Memory B cell (primary cell): ENCODE measurements around the gene ADAMTS19.
"Not testable (repeated sequence)": the region's sequence is repeated elsewhere in the genome, so short reads cannot be mapped to it uniquely, and the experiment has no call there.

Experiments used
- ATAC-seq: fragments of 150-1000 bp; cut with Tn5 transposase; 2 replicates; pipeline ENCODE4 v1.10.0; 2021; ENCODE audit warnings: low read depth, mild to moderate bottlenecking, moderate library complexity
- DNase-seq, 2 donors: peaks; one replicate each; pipeline ENCODE4 v3.0.0; 2022; ENCODE audit warnings: low spot score in 2 of 2
- H3K27ac Mint-ChIP-seq: one replicate; pipeline ENCODE4 v1.8.0; 2022; ENCODE audit warnings: mild to moderate bottlenecking, moderate library complexity, mixed read lengths
- H3K27me3 Mint-ChIP-seq: one replicate; pipeline ENCODE4 v1.8.0; 2022; ENCODE audit warnings: mixed read lengths
- H3K36me3 Mint-ChIP-seq: one replicate; pipeline ENCODE4 v1.8.0; 2022; ENCODE audit warnings: mild to moderate bottlenecking, mixed read lengths
- H3K4me1 Mint-ChIP-seq: one replicate; pipeline ENCODE4 v1.8.0; 2022; ENCODE audit warnings: mixed read lengths
- H3K4me3 Mint-ChIP-seq: one replicate; pipeline ENCODE4 v1.8.0; 2022; ENCODE audit warnings: mild to moderate bottlenecking, moderate library complexity, mixed read lengths
- H3K9me3 Mint-ChIP-seq: one replicate; pipeline ENCODE4 v1.8.0; 2022; ENCODE audit warnings: mixed read lengths

ADAMTS19 gene, protein sequence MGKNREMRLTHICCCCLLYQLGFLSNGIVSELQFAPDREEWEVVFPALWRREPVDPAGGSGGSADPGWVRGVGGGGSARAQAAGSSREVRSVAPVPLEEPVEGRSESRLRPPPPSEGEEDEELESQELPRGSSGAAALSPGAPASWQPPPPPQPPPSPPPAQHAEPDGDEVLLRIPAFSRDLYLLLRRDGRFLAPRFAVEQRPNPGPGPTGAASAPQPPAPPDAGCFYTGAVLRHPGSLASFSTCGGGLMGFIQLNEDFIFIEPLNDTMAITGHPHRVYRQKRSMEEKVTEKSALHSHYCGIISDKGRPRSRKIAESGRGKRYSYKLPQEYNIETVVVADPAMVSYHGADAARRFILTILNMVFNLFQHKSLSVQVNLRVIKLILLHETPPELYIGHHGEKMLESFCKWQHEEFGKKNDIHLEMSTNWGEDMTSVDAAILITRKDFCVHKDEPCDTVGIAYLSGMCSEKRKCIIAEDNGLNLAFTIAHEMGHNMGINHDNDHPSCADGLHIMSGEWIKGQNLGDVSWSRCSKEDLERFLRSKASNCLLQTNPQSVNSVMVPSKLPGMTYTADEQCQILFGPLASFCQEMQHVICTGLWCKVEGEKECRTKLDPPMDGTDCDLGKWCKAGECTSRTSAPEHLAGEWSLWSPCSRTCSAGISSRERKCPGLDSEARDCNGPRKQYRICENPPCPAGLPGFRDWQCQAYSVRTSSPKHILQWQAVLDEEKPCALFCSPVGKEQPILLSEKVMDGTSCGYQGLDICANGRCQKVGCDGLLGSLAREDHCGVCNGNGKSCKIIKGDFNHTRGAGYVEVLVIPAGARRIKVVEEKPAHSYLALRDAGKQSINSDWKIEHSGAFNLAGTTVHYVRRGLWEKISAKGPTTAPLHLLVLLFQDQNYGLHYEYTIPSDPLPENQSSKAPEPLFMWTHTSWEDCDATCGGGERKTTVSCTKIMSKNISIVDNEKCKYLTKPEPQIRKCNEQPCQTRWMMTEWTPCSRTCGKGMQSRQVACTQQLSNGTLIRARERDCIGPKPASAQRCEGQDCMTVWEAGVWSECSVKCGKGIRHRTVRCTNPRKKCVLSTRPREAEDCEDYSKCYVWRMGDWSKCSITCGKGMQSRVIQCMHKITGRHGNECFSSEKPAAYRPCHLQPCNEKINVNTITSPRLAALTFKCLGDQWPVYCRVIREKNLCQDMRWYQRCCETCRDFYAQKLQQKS

GRCh38 chr5:129459777-129460671 lies at the start of gene ADAMTS19:
Gene ADAMTS19, plus strand, starts transcription at chr5:129460298. Its CDS starts 94 bp downstream, at chr5:129460392.
- peaks cover 1% of the 10 kb centered on the region for H3K9me3 Mint-ChIP-seq
- H3K27me3 Mint-ChIP-seq: peaks cover 17% of the 10 kb centered on the region
- ATAC-seq (no peak), DNase-seq (no peak)
- H3K4me1 Mint-ChIP-seq: peaks cover 13% of the 10 kb centered on the region
- no peak within 1 kb of the TSS for H3K27ac Mint-ChIP-seq
- peaks cover 3% of the 10 kb centered on the region for H3K36me3 Mint-ChIP-seq
- H3K4me3 Mint-ChIP-seq: peak within 1 kb of the TSS; percentile 54

GRCh38 chr5:129410488-129410887 lies 49.6 kb upstream of the ADAMTS19 start:
- no peaks in the 10 kb centered on the region for H3K4me1 Mint-ChIP-seq
- ATAC-seq (no peak), DNase-seq (no peak)
- H3K4me3 Mint-ChIP-seq: no peak overlapping the region
- H3K9me3 Mint-ChIP-seq: no peaks in the 10 kb centered on the region
- no peak overlapping the region for H3K27ac Mint-ChIP-seq
- H3K27me3 Mint-ChIP-seq: no peaks in the 10 kb centered on the region
- H3K36me3 Mint-ChIP-seq: no peaks in the 10 kb centered on the region

DNA sequence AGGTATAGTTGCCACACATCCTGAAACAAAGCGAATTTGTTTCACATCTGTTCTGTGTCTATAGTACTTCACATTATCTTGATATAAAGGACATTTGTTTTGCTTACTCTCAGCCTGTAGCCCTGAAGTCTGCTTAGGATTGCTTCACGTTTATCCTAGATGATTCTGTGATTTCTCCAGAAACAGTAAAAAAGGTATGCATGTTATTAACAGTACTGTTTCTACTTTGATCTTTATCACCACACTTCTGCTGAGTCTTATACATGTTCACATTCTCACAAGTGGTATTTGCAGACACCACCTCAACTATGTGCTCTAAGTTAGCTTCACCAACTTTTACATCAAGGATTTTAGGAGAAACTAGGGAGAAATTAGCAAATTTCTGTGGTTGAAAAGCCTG lies 47.4 kb upstream of the ADAMTS19 start:
- Mint-ChIP-seq H3K9me3 (no peaks in the 10 kb centered on the region), H3K27ac (no peak overlapping the region), H3K4me1 (no peaks in the 10 kb centered on the region), H3K4me3 (no peak overlapping the region), H3K27me3 (no peaks in the 10 kb centered on the region), H3K36me3 (no peaks in the 10 kb centered on the region)
- ATAC-seq (no peak), DNase-seq (no peak)

DNA sequence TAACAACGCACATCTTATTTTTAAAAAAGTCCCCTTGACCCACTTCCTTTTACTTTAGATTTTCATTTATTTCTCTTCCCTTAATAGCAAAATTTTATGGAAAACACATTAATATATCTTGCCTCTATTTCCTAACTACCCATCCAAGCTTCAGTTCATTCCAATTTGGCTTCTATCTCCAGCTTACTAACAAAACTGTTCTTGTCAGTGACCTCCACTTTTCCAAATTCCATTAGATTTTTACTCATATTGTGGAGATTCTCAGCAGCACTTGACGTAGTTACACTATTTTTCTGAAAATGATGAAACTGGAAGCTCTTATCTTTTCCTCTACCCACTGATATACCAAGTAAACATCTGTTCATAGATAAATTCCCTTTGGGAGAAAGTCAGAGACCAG lies 46.5 kb upstream of the ADAMTS19 start:
- H3K27ac Mint-ChIP-seq: no peak overlapping the region
- DNase-seq (no peak), ATAC-seq (no peak)
- no peak overlapping the region for H3K4me3 Mint-ChIP-seq
- no peaks in the 10 kb centered on the region for H3K27me3 Mint-ChIP-seq
- no peaks in the 10 kb centered on the region for H3K9me3 Mint-ChIP-seq
- no peaks in the 10 kb centered on the region for H3K36me3 Mint-ChIP-seq
- no peaks in the 10 kb centered on the region for H3K4me1 Mint-ChIP-seq

- no peaks in the 10 kb centered on the region for H3K4me1 Mint-ChIP-seq
- no peaks in the 10 kb centered on the region for H3K27me3 Mint-ChIP-seq
Measured at GRCh38 chr5:129419292-129419691, 40.8 kb upstream of the ADAMTS19 start.

GRCh38 chr5:129425031-129425430 lies 35.1 kb upstream of the ADAMTS19 start:
- no peaks in the 10 kb centered on the region for H3K27me3 Mint-ChIP-seq
- ATAC-seq (no peak), DNase-seq (no peak)
- no peaks in the 10 kb centered on the region for H3K36me3 Mint-ChIP-seq
- no peak overlapping the region for H3K27ac Mint-ChIP-seq
- H3K9me3 Mint-ChIP-seq: peaks cover 2% of the 10 kb centered on the region
- no peaks in the 10 kb centered on the region for H3K4me1 Mint-ChIP-seq
- no peak overlapping the region for H3K4me3 Mint-ChIP-seq

More at GRCh38 chr5:129419292-129419691, 40.8 kb upstream of the ADAMTS19 start:
- H3K27ac Mint-ChIP-seq: no peak overlapping the region
- no peaks in the 10 kb centered on the region for H3K36me3 Mint-ChIP-seq
- no peak overlapping the region for H3K4me3 Mint-ChIP-seq
- ATAC-seq (no peak), DNase-seq (no peak)
- H3K9me3 Mint-ChIP-seq: no peaks in the 10 kb centered on the region

DNA sequence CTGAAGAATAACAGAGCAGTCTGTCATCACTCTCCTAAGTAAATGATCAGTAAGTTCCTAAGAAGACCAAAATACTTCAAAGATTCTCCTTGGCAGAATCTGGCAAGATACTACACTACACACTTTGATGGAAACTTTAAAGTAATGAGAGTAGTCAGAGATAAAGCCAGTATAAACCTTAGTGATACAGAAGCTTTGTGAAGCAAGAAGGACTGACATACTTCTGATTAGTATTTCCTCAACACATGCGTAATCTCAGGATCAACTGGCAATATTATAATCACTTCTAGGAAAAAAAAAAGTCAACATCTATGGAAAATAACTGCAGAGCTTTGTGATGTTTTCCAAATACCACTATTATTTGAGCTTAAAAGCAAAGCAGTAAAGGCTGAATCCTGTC lies 34.0 kb upstream of the ADAMTS19 start:
- ATAC-seq: no peak
- no peaks in the 10 kb centered on the region for H3K27me3 Mint-ChIP-seq
- no peaks in the 10 kb centered on the region for H3K36me3 Mint-ChIP-seq
- no peak for DNase-seq
- no peak overlapping the region for H3K27ac Mint-ChIP-seq
- peaks cover 2% of the 10 kb centered on the region for H3K9me3 Mint-ChIP-seq
- H3K4me1 Mint-ChIP-seq: no peaks in the 10 kb centered on the region
- H3K4me3 Mint-ChIP-seq: no peak overlapping the region

- not testable (repeated sequence) for H3K4me3 Mint-ChIP-seq, DNase-seq, H3K36me3 Mint-ChIP-seq, H3K27me3 Mint-ChIP-seq, ATAC-seq, H3K27ac Mint-ChIP-seq, H3K4me1 Mint-ChIP-seq, H3K9me3 Mint-ChIP-seq
Measured at GRCh38 chr5:129428636-129429035, 31.5 kb upstream of the ADAMTS19 start.

GRCh38 chr5:129431406-129431805 lies 28.7 kb upstream of the ADAMTS19 start:
- DNase-seq (no peak), ATAC-seq (no peak)
- H3K9me3 Mint-ChIP-seq: peaks cover 2% of the 10 kb centered on the region
- H3K36me3 Mint-ChIP-seq: no peaks in the 10 kb centered on the region
- H3K4me1 Mint-ChIP-seq: no peaks in the 10 kb centered on the region
- H3K4me3 Mint-ChIP-seq: no peak overlapping the region
- H3K27ac Mint-ChIP-seq: no peak overlapping the region
- no peaks in the 10 kb centered on the region for H3K27me3 Mint-ChIP-seq

GRCh38 chr5:129438322-129438721 lies 21.8 kb upstream of the ADAMTS19 start:
- Mint-ChIP-seq H3K36me3 (no peaks in the 10 kb centered on the region), H3K4me1 (no peaks in the 10 kb centered on the region), H3K27me3 (no peaks in the 10 kb centered on the region), H3K4me3 (no peak overlapping the region), H3K9me3 (no peaks in the 10 kb centered on the region), H3K27ac (no peak overlapping the region)
- DNase-seq: no peak
- ATAC-seq: no peak

DNA sequence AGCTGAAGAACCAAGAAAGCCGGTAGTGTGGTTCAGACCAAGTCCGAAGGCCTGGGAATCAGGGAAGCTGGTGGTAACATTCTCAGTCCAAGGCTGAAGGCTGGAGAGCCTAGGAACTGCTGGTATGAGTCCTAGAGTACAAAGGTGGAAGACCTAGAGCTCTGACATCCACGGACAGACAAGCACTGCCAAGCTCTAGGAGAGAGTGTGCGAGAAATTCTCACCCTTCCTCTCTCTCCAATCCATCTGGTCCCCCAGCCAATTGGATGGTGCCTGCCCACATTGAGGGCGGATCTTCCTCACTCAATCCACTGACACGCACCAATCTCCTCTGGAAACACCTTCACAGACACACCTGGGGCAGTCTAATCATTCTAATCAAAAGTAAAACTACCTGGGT lies 19.7 kb upstream of the ADAMTS19 start:
- Mint-ChIP-seq H3K36me3 (no peaks in the 10 kb centered on the region), H3K4me3 (no peak overlapping the region), H3K27ac (no peak overlapping the region), H3K4me1 (no peaks in the 10 kb centered on the region), H3K27me3 (no peaks in the 10 kb centered on the region), H3K9me3 (no peaks in the 10 kb centered on the region)
- DNase-seq (no peak), ATAC-seq (no peak)

- H3K4me1 Mint-ChIP-seq: no peaks in the 10 kb centered on the region
- no peaks in the 10 kb centered on the region for H3K36me3 Mint-ChIP-seq
- H3K27ac Mint-ChIP-seq: no peak overlapping the region
- no peaks in the 10 kb centered on the region for H3K9me3 Mint-ChIP-seq
- no peak for DNase-seq
- no peak for ATAC-seq
- H3K4me3 Mint-ChIP-seq: no peak overlapping the region
- H3K27me3 Mint-ChIP-seq: no peaks in the 10 kb centered on the region
Measured at GRCh38 chr5:129441096-129441495, 19.0 kb upstream of the ADAMTS19 start.

DNA sequence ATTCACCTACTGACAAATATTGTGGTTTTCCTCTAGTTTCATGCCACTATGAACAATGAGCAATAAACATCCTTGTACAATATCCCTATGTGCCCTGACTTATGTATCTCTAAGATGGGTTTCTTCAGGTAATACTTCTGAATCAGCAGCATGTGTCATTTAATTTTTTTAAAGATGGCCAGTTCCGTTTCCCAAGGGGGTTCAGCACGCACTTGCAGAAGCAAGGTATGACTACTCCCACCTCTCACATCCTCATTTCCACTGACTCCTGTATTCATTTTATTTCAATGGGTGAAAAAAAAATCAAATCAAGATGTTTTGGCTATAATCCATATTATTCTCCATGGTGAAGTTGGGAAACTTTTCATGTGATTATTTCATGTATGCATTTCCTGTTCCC lies 14.7 kb upstream of the ADAMTS19 start:
- no peak overlapping the region for H3K4me3 Mint-ChIP-seq
- H3K4me1 Mint-ChIP-seq: no peaks in the 10 kb centered on the region
- DNase-seq (no peak), ATAC-seq (no peak)
- H3K27me3 Mint-ChIP-seq: no peaks in the 10 kb centered on the region
- peaks cover 2% of the 10 kb centered on the region for H3K9me3 Mint-ChIP-seq
- no peak overlapping the region for H3K27ac Mint-ChIP-seq
- H3K36me3 Mint-ChIP-seq: no peaks in the 10 kb centered on the region
